Measurements from ENCODE around the gene MSRB3. TPM values are rescaled to one million over a fixed set of nuclear protein-coding genes. Genes with fewer than 3 reads are reported as not detected.
A peak's percentile ranks its signal among the peaks of the same experiment; 100 is the strongest.

The MSRB3 gene
- total and polyA plus RNA-seq, 2 of the 4 experiments (the other 2 are of a cell fraction) = 31.7 to 35.7 TPM

DNA sequence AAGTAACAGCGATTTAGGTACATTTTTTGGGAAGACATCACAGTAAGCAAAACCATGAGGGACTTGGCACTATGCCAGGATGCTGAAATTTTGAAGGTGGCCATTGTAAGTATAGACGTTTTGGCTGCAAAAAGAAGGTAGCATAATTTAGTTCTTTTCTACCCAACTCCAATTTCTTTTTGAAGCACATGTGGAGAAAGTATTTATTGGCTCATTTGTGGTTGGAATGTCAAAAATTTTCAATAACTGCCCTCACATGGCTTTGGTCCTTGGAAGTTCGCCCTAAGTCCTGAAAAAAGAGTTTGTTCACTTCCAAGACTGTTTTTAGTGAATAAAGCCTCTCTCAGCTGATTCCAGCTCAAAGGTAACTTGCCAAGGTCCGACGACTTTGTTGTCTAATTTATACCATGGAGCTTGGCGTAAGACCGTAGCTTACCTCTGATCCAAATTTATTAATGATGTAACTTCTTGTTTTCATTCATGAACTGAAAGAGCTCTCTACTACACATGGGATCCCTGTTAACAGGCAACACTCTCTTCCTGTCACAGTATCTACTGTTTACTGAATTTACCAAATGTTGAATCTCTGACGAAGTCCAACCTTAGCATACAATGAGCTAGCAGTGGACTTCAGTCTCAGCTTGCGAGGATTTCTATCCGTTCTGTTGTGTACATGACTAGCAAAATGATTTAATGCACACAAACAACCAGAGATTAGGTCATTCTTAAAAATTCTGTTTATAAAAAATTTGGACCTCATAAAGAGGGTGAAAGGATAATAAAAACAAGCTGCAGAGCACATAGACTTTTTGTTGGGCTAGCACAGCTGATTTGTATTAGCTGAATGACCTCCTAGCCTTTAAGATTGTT is 49.0 kb downstream of the MSRB3 start:
- Histone ChIP-seq H3K4me3 (ENCODE audit: insufficient read depth, low read depth, low read length) (no peak overlapping the region), H2BK15ac (ENCODE audit: low read depth, low read length) (peak overlapping the region; percentile 17; the same call in 1 of the 3 replicates), H3K4ac (ENCODE audit: low read depth, low read length) (peak overlapping the region; percentile 72; the same call in 1 of the 2 replicates), H2AFZ (replicated peaks; ENCODE audit: low read length, poor library complexity) (no peak overlapping the region), H3K4me2 (ENCODE audit: low read depth, low read length) (peak overlapping the region; percentile 77), H3K9me1 (ENCODE audit: insufficient read depth, low read length) (peaks cover 9% of the 10 kb centered on the region), H4K91ac (ENCODE audit: insufficient read depth, low read depth, low read length) (peak overlapping the region; percentile 23), H3K23ac (ENCODE audit: low read depth, low read length) (peak overlapping the region; percentile 9; the same call in 1 of the 2 replicates), H2BK20ac (ENCODE audit: low read depth, low read length) (peak overlapping the region; percentile 30), H4K8ac (ENCODE audit: low read depth in 2 of 2, low read length in 2 of 2) (peak overlapping the region; percentile 11 to 57; a peak in 3 of 4 replicates), H2BK5ac (ENCODE audit: low read depth, low read length, poor library complexity, severe bottlenecking) (peak overlapping the region; percentile 59), H2AK9ac (replicated peaks; ENCODE audit: low read depth, low read length, poor library complexity) (no peak overlapping the region), H3K56ac (ENCODE audit: extremely low read depth, insufficient read depth, low read length) (peak overlapping the region; percentile 67; the same call in 1 of the 2 replicates), H3K18ac (ENCODE audit: low read depth, low read length) (peak overlapping the region; percentile 86), H4K5ac (ENCODE audit: low read depth, low read length) (peak overlapping the region; percentile 26), H4K20me1 (ENCODE audit: insufficient read depth, low read length) (no peaks in the 10 kb centered on the region), H3K27ac (ENCODE audit: insufficient read depth, low read length) (peak overlapping the region; percentile 93; the same call in 1 of the 2 replicates), H3K9me3 (ENCODE audit: control insufficient read depth, insufficient read depth, low read length) (peaks cover 3% of the 10 kb centered on the region; the same call in 1 of the 2 replicates), H3K4me1 (ENCODE audit: control insufficient read depth, insufficient read depth, low read length) (peaks cover 16% of the 10 kb centered on the region), H3K14ac (replicated peaks; ENCODE audit: low read depth, low read length) (peak overlapping the region; percentile 57), H2BK120ac (ENCODE audit: low read depth, low read length) (peak overlapping the region; percentile 56), H3K79me1 (ENCODE audit: low read depth in 1 of 2, low read length in 2 of 2) (peaks cover 8 to 28% of the 10 kb centered on the region in 2 experiments; a peak in 3 of 4 replicates), H2AK5ac (ENCODE audit: low read depth, low read length) (0 out of 2 replicates have a peak overlapping the region, but pooled peaks have one; percentile 14), H3K9ac (ENCODE audit: low read depth, low read length) (0 out of 2 replicates have a peak overlapping the region, but pooled peaks have one; percentile 11), H3K27me3 (ENCODE audit: control insufficient read depth, insufficient read depth, low read length) (no peaks in the 10 kb centered on the region), H3K36me3 (ENCODE audit: control insufficient read depth, insufficient read depth, low read length) (peaks cover 8% of the 10 kb centered on the region)
- intact Hi-C loops (cut with micrococcal nuclease) = loop anchor here (5.0 to 10.0 kb wide), 3 partner anchors 105 to 210 kb away; no protein-coding TSS in a partner anchor
- in situ Hi-C loops (cut with MboI; ENCODE audit: low sequenced_read_pairs) = no loop called here
- ATAC-seq (ENCODE audit: low read depth) (peak; percentile 90), DNase-seq (peak; percentile 91)
- ChIA-PET POLR2A (ENCODE audit: unreplicated experiment) (no interaction called here), CTCF (interaction anchor here (0.6 to 1.5 kb wide), 5 partner anchors 10 to 434 kb away, joined by 3 to 6 read pairs (median 3); no protein-coding TSS in a partner anchor)
- dilution Hi-C loops (cut with HindIII; ENCODE audit: low sequenced_read_pairs, unreplicated experiment) = no loop called here
- BruUV-seq (replicated peaks) = no TSS peak
- WGBS, 2 experiments (ENCODE audit: extremely low coverage in 2 of 2, insufficient read length in 1 of 2) = no CpG with 5 or more reads among the region's 10 CpGs
- no peak for TF ChIP-seq MAFK (IDR thresholded peaks at IDR 0.05; ENCODE audit: low read depth, low read length)
- TF ChIP-seq RAD21 (IDR thresholded peaks at IDR 0.05; ENCODE audit: low read length) = no peak
- TF ChIP-seq NFE2L2 (IDR thresholded peaks at IDR 0.05; ENCODE audit: low read depth, low read length) = no peak
- TF ChIP-seq CEBPB (IDR thresholded peaks at IDR 0.05; ENCODE audit: low read depth, low read length) = no peak
- TF ChIP-seq RFX5 (IDR thresholded peaks at IDR 0.05; ENCODE audit: low read depth, low read length) = no peak
- no peak for TF ChIP-seq POLR2A (IDR thresholded peaks at IDR 0.05; ENCODE audit: low read depth, low read length)
- TF ChIP-seq, protein P1, sequence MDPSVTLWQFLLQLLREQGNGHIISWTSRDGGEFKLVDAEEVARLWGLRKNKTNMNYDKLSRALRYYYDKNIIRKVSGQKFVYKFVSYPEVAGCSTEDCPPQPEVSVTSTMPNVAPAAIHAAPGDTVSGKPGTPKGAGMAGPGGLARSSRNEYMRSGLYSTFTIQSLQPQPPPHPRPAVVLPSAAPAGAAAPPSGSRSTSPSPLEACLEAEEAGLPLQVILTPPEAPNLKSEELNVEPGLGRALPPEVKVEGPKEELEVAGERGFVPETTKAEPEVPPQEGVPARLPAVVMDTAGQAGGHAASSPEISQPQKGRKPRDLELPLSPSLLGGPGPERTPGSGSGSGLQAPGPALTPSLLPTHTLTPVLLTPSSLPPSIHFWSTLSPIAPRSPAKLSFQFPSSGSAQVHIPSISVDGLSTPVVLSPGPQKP (IDR thresholded peaks at IDR 0.05; ENCODE audit: borderline replicate concordance, low read depth, low read length) = no peak
- TF ChIP-seq RCOR1 (IDR thresholded peaks at IDR 0.05; ENCODE audit: insufficient replicate concordance, low read length) = no peak
- TF ChIP-seq BHLHE40 (IDR thresholded peaks at IDR 0.05; ENCODE audit: low read depth, low read length) = no peak
- TF ChIP-seq, protein P2, sequence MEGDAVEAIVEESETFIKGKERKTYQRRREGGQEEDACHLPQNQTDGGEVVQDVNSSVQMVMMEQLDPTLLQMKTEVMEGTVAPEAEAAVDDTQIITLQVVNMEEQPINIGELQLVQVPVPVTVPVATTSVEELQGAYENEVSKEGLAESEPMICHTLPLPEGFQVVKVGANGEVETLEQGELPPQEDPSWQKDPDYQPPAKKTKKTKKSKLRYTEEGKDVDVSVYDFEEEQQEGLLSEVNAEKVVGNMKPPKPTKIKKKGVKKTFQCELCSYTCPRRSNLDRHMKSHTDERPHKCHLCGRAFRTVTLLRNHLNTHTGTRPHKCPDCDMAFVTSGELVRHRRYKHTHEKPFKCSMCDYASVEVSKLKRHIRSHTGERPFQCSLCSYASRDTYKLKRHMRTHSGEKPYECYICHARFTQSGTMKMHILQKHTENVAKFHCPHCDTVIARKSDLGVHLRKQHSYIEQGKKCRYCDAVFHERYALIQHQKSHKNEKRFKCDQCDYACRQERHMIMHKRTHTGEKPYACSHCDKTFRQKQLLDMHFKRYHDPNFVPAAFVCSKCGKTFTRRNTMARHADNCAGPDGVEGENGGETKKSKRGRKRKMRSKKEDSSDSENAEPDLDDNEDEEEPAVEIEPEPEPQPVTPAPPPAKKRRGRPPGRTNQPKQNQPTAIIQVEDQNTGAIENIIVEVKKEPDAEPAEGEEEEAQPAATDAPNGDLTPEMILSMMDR (conservative IDR thresholded peaks at IDR 0.05; ENCODE audit: low read depth, low read length) = no peak
- TF ChIP-seq SMC3 (IDR thresholded peaks at IDR 0.05; ENCODE audit: low read depth, low read length) = no peak
- no peak for TF ChIP-seq MXI1 (IDR thresholded peaks at IDR 0.05; ENCODE audit: borderline replicate concordance, low read depth, low read length)
- TF ChIP-seq CHD1 (IDR thresholded peaks at IDR 0.05; ENCODE audit: low read depth, low read length) = no peak
- no peak for TF ChIP-seq MAZ (IDR thresholded peaks at IDR 0.05; ENCODE audit: borderline replicate concordance, low read depth, low read length)

All from IMR-90 (cell line).